NCI-H1048 (cell line): Measurements from ENCODE around the gene KIF13A.
"Not testable (repeated sequence)": the region's sequence is repeated elsewhere in the genome, so short reads cannot be mapped to it uniquely, and the experiment has no call there.

ENCODE experiments used
- DNase-seq: peaks from one replicate; lab custom pipeline; 2025; lab: John Stamatoyannopoulos, UW

Gene KIF13A

DNA sequence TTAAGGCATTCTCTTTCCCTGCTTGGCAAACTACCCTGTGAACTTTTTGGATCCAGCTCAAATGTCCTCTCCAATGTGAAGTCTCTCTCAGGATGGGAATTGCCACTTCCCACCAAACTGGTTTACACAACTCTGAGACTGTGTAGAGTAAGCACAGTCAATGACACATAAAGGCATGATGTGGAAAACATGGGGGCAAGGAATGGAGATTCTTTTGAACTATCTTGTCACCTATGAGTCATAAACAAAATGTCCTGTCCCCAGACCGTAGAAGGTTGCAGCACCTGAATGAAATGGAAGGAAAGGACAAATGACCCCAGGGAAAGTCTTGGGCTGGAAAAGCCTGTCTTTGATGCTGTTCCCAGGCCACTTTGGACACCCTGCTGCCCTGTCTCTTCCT lies 11.0 kb upstream of the KIF13A start:
- no peak for DNase-seq

DNA sequence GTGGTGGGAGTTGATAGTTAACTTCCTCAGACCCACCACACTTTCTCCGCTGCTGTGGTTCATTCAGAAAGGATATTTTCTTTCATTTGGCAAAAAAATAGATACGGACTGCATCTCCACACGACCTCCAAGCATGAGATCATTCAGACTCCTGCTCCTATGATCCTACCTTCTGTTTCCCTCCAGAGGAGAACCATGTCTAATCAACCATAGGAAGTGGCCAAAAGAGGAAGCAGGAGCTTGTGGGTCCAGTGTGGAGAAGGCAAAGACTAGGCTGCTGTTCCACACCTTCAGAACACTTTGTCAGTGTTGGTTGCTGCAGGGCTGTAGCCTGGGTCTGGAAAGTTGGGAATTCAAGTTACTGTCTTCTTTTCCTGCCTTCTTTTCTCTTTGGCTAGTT lies 10.6 kb upstream of the KIF13A start:
- no peak for DNase-seq

DNA sequence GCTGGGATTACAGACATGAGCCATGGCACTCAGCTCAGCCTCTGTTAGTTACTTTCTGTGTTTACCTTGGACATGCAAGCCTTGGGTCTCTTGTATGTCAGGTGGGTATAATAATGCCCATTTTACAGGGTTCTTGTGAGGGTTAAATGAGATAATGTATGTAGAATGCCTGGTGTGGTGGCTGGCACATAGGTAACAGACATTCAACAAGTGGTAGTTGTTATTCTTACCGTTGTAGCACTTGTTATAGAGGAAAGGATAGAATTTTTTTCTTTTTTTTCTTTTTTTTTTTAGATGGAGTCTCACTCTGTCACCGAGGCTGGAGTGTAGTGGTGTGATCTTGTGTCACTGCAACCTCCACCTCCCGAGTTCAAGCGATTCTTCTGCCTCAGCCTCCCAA lies 8.0 kb upstream of the KIF13A start:
- DNase-seq = no peak

DNA sequence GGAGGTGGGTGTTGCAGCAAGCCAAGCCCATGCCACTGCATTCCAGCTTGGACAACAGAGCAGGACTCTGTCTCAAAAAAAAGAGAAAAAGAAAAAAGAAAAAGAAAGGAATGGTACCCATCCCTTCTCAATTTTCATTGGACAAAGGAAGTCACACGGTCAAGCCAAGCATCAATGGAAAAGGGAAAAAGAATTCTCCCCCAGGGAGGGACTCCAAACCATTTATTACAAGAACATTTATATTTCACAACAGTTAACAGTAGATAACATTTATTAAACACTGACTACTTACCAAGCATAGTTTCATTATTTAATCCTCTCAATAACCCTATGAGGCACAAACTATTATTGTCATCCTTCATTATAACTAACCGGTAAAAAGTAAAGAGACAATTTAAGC lies 6.6 kb upstream of the KIF13A start:
- DNase-seq = no peak

DNA sequence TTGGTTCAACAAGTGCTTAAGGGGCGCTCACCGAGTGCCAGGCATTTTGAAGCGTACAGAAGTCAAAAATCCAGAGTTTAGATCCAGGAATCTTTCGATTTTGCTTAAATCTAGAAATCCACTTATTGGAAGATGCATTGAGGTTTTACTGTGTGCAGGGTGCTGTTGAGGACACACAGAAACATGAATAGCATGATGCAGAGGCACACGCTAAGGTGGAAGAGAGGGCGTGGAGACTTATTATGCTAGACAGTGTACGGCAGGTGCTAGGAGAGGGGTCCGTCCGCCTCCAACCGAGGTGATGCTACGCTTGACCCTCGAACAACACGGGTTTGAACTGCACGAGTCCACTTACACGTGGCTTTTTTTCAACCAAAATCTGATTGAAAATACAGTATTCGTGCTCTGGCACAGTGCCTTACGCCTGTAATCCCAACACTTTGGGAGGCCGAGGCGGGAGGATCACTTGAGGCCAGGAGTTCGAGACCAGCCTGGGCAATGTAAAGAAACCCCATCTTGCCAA lies 1.0 kb upstream of the KIF13A start:
- no peak for DNase-seq

DNA sequence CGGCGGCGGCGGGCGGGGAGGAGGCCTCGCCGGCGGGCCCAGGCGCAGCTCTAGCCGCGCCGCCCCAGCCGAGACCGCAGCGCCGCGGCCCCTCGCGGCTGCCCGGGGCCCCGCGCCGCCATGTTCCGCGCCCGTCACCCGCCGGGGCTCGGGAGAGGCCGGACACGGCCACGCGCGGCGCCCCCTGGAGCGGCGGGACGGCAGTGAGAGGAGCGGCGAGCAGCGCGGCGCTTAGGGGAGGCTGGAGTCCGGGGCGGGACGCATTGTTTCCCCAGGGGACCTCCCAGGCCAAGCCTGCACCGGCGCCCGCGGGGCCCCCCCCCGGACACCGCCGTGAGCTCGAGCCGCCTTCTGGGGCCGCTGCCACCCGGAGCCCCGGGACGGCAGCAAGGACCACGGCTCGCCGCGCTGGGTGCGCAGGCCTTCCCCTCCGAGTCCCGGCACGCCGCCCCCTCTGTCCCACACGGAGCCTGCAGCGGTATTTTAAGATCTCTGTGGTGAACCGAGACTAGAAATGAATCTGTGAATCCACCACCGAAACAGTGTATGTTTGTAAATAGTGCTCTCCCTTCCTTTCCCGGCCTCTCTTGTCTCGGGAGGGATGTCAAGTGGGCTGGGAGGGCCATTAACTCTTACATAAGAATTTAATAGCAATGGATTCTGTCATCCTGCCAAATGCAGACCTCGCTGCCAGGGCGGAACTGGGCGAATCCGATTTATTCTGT lies 424 bp upstream of the KIF13A start:
- peak; percentile 37 for DNase-seq

DNA sequence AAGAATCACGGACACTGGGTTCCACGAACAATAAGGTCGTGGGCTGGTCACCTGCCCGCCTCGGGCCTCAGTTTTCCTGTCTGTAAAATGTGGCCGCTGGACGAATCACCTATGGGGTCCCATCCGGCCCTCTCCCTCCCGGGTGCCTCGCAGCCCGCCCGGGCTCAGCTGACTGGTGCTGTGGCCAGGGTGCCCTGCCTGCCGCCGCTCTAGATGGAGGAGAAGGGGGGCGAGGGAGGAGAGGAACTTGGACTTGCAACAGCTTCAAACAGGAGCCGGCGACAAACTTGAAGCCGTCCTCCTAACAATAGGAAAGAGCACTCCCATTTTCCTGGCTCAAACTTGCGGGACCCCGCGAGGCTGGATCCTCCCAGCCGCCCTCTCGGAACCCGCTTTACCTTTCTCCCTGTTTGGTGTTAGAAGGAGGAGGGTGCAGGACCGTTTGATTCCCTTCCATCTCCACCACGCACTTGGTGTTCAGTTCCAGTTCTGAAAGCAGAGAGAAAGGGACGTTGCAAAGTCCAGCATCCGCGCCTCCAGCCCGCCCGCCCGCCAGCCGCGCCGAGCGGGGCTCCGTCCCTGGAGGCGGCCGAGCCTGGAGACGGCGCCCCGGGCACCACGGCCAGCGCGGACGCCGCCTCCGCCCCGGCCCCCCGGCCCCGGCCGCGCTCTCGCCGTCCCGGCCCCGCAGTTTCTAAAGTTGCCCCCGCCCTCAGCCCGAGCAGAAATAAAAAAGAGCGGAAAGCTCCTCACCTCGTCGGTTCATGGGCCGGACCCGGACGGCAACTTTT lies 584 bp downstream of the KIF13A start:
- DNase-seq = no peak

DNA sequence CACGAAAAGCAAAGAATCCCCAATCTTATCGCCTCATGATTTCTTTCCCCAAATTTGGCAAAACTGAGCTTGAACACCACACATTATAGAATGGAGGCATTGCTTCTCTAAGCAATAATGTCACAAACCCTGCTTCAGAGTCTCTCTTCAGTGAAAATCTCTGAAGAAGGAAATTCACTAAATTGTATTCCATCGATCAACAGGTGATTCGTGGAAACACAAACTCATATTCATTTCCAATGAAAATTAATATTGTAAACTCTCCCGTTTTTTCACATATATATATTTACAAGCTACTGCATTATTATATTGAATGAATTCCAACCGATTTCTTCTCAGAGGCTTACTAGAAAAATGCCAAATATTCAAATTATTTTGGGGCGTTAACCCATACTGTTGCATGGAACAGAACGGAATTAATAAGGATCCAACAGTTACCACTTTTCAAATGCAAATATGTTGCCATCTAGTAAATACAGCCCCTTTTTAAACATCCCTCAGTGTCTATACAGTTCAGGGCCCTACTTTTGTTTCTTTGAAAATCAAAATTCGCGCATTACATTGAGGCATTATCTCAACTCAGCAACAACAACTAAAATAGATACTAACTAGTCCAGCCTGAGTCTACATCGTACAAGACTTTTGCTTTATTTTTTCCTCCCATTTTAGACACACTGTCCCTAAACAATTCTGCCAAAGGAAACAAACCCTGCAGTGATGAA lies 1.3 kb downstream of the KIF13A start:
- no peak for DNase-seq

DNA sequence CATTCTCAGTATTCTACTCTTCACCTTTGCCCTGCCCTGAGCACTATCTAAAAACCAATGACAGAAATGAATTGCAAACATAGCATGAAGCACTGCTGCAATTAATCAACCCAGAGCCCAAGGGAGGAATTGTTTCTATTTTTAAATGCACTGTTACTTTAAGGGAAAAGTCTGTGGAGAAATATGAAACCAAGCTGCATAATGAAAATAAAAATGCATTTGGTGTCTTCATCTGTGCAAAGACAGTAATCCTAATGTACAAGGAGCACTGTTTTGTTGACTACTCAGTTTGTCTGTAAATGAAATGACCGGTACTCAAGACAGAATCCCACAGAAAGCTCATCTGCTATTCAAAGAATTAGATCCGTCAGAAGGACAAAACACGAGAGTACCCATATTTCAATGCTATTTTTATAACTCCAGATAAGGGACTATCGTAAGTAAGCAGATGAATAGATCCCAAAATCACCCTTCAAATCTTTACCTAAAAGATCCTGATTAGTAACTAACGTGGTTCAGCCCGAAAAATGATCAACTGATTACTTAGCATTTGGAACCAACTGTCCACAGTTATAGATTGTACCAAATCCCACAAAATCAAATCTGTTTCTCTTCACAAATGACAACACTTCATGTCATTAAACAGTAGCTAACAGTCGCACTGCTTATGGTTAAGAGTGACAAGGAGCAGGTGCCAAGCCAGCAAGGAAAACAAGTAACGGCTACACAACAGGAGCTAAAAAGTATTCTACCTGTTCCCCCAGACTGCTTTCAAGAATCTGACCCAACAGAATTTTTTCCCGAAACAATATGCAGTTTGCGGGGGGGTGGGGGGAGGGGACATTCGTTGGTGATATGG lies 2.4 kb downstream of the KIF13A start:
- DNase-seq = no peak

DNA sequence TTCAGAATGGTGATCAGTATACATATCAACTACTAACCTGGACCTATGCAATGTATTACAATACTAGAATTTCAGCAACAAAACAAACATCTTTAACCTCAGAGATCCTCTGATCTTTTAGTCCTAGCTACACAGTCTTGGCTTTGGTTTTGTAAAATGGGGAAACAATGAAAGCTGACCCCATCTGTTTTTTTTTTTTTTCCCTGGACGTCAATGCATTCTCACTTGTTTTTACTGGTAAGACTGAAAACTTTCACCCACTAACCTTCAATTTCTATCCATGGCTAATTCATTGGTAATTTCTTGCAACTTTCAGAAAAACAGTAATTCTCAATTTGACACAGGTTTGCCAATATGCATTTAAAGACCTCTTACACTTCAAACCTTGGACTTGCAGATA lies 3.0 kb downstream of the KIF13A start:
- no peak for DNase-seq

DNA sequence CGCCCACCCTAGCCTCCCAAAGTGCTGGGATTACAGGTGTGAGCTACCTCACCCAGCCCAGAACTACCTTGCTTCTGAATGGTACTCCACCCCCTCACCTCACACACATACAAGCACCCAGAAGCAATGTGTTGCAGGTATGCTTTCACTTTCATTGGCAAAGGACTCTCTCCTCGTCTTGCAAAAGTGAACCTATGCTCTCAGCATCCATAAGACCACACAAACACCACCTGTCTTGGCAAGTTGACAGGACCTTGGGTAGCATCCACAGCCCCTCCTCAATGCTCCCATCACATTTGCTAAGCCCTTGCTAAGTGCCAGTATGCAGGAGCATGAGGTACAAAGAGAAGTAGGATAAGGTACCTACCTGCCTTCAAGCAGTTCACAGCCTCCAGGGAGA lies 3.7 kb downstream of the KIF13A start:
- DNase-seq = no peak

DNA sequence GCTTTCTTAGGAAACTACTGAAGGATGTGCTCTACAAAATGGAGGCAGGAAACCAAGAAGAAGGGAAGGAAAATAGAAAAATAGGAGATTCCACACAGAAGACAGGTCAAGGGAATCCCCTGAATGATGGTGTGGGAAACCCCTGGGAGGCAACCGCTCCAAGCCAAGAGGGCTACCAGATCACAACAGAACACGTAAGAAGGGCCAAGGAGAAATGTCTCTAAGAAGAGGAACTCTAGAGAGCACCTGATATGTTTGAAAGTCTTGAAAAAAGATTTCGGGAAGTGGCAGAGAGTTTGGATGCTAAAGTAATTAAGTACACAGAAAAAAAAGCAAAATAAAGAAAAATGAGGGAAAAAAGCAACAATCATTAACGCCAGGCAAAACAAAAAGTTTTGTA lies 7.1 kb downstream of the KIF13A start:
- DNase-seq = no peak

DNA sequence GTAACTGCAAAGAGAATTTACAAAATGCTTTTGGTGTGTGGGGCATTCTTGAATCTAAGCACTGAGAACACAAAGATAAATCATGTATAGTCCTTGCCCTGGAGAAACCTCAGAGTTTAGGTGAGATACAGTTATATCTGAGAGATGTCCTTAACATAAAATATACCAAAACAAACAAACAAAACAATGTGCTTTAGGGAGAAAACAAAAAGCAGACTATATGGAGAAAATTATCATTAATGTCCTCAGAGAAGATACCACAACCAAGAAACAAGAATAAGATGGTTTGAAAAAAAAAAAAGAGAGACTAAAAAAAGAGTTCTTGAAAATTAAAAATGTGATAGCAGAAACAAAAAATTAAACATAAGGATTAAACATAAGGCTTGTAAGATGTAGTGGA lies 8.0 kb downstream of the KIF13A start:
- DNase-seq = no peak

DNA sequence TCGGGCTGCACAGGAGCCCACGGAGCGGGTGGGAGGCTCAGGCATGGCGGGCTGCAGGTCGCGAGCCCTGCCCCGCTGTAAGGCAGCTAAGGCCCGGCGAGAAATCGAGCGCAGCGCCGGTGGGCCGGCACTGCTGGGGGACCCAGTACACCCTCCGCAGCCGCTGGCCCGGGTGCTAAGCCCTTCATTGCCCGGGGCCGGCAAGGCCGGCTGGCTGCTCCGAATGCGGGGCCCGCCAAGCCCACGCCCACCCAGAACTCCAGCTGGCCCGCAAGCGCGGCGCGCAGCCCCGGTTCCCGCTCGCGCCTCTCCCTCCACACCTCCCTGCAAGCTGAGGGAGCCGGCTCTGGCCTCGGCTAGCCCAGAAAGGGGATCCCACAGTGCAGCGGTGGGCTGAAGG lies 11.2 kb downstream of the KIF13A start:
- DNase-seq = not testable (repeated sequence)

DNA sequence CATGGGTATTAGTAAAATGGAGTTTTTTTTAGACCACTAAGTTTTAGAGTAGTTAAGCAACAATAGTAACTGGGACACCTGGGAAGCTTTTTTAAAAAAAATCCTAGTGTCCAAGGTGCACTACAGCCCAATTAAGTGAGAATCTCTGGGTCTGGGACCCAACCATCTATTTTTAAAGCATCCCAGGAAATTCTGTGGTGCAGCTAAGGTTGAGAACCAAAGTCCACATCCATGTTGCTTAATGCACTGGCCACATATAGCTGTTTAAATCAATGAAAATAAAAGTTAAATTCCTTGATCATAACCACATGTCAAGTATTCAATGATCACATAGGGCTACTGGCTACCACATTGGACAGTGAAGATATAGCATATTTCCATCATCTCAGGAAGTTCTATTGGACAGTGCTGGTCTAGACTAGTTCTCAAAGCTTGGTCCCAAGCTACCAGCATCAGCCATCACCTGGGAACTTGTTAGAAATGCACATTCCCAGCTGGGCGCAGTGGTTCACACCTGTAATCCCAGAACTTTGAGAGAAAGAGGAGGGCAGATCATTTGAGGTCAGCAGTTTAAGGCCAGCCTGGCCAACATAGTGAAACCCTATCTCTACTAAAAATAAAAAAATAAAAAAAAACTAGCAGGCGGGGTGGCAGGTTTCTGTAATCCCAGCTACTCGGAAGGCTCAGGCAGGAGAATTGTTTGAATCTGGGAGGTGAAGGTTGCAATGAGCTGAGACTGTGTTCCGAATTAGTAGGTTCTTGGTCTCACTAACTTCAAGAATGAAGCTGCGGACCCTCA lies 12.7 kb downstream of the KIF13A start:
- DNase-seq = no peak

DNA sequence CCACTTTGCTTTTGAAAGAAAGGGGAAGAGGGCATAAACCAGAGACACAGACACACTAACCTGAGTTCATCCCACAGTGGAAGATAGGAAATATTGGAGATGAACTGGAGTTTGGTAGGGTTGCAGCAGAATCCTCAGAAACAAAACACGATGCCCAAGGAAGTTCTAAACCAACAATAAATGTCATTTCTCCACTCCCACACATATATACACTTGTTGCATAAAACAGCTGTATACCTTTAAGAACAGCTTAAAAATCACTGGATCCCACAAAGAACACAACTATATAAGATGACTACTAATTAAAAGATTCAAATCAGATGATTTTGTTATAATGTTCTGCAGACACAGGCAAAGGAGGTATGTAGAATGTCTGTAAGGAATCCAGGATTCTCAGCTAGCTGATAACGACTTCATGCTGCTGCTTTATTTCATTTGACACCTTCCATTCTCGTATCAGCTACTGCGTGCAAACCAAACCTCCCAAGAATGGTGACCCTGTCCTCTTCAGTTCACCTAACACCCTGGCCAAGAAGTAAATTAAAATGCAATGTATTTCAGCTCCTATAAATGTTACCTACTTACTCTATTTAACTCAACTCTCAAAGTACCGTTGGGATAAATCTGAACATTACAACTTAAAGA lies 14.3 kb downstream of the KIF13A start:
- no peak for DNase-seq

DNA sequence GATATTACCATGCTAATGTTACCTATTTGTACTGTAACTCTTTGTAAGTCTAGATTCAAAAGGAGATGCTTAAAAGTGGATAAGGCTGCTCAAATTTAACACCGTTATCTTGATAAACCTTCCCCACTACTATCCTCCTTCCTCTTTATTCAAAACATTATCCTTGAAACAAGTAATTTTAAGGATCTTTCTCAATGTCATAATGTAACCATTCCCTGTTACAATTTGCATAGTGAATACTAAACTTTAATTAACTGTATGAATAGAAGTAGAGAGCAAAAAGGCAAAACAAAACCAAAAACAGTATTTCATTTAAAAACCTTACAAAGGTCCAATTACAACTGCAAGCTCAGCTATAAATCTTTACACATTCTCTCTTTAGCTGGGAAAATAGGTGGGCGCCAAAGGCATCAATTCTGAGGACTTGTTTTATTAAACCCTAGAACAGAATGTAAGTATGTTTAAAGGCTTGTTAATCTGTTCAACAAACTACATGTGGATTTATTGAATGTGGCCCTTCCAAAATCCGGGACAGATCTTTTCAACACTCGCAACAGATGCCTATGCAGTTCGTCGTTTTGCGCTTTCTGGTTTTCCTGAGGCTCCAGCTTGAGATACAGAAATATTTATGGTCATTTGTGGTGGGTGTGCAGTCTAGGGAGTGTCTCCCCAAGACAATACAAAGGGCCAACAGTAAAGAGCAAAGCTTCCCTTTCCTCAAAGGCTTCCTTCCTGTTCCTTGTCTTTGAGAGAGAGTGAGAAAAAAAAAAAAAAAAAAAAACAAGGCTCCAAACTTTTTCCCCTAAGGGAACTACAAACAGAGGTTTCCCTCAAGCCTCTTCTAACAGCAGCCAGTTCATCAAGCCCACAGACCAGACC lies 15.1 kb downstream of the KIF13A start:
- DNase-seq = no peak

DNA sequence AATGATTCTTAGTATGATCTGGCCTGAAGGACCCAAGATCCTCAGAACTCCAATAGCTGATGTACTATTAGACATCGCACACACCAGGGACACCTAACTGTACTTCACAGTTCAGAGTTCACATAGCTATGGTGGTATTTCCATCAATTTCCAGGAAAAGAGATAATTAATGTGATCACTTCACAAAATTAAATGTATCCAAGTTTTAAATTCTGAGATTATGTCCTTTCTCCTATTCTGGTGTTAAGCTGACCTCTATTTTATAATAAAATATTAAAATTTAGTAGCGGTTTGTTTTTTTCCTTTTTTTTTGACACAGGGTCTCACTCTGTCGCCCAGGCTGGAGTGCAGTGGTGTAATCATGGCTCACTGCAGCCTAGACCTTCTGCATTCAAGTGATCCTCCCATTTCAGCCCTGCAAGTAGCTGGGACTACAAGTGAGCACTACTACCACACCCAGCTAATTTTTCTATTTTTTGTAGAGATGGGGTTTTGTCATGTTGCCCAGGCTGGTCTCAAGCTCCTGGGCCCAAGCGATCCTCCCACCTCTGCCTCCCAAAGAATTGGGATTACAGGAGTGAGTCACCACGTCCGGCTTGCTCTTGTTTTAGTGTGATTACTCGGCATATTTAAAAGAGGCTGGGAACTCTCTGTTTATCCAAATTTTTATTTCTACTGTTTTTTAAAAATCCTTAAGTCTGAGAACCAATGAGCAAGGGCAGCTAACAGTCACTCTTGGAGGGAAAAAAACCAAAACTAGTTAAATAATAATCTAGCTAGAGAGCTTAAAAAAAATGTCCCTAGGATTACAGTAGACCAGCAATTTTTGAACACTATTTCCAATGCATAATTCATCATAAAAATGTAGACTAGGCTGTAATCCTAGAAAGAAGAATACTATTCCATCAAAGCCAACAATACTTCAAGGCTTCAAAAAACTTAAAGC lies 16.0 kb downstream of the KIF13A start:
- DNase-seq = no peak
